A549 (cell line): ENCODE measurements around the gene ANKRD12. TPM values are rescaled to one million over a fixed set of nuclear protein-coding genes. Genes with fewer than 3 reads are reported as not detected.

Experiments used
- ATAC-seq, 2 experiments: fragments of 200-7000 bp in 1 of 2; fragments of >200 bp in 1 of 2; cut with Nextera tagmentation in 1 of 2; cut with Tn5 transposase in 1 of 2; 3 replicates each; pipeline versions ENCODE4 v1.8.0 to v1.9.1; 2018 to 2020; ENCODE audit warnings: mild to moderate bottlenecking in 1 of 2, moderate library complexity in 1 of 2
- CTCF ChIA-PET: fragments of 300-600 bp; sonication (Branson Sonifier 250); formaldehyde crosslinking; extraction: SDS; loops from one replicate; lab custom pipeline; 2021; ENCODE audit warnings: antibody characterized with exemption, inconsistent platforms; lab: Yijun Ruan, JAX
- POLR2A ChIA-PET: fragments of 350-600 bp; formaldehyde crosslinking; extraction: SDS; loops from one replicate; lab custom pipeline; 2021; ENCODE audit warnings: antibody characterized with exemption, inconsistent platforms; lab: Yijun Ruan, JAX
- DNase-seq, 2 experiments: peaks; one replicate each; pipeline versions ENCODE4 v3.0.0 to v3.0.0-alpha.2; 2011 to 2016; ENCODE audit warnings: low read depth in 1 of 2, low spot score in 1 of 2
- FAIRE-seq: peaks from 2 replicates; lab custom pipeline; 2011; peaks lifted over from hg19 to GRCh38; lab: Jason Lieb, UNC
- H3K27ac ChIP-seq, 2 experiments: fragments of >200 bp; sonication (Bioruptor Twin); formaldehyde crosslinking; 3 replicates each; pipeline ENCODE4 v1.5.1; 2016 to 2017
- H3K4me1 ChIP-seq: fragments of >200 bp; sonication (Bioruptor Twin); formaldehyde crosslinking; 3 replicates; pipeline ENCODE4 v1.6.1; 2016
- H3K4me2 ChIP-seq: fragments of >200 bp; sonication (Bioruptor Twin); formaldehyde crosslinking; 3 replicates; pipeline ENCODE4 v1.6.1; 2016
- H3K4me3 ChIP-seq: fragments of >200 bp; sonication (Bioruptor Twin); formaldehyde crosslinking; 3 replicates; pipeline ENCODE4 v1.5.1; 2016
- H3K9me3 ChIP-seq: fragments of >200 bp; sonication (Bioruptor Twin); formaldehyde crosslinking; 3 replicates; pipeline ENCODE4 v1.6.1; 2016
- BHLHE40 ChIP-seq: IDR thresholded peaks from 2 replicates; pipeline ENCODE4 v1.6.1; 2012; ENCODE audit warnings: low read depth, low read length, inconsistent platforms
- CEBPB ChIP-seq, 2 experiments: fragments of >200 bp in 1 of 2; sonication (Bioruptor Twin) in 1 of 2; formaldehyde crosslinking in 1 of 2; IDR thresholded peaks; 2 replicates each; pipeline ENCODE4 v1.6.1; 2012 to 2016
- CHD4 ChIP-seq: fragments of 200-600 bp; sonication (generic); IDR thresholded peaks from 2 replicates; pipeline ENCODE4 v1.6.1; 2016; ENCODE audit warnings: antibody characterized with exemption, mild to moderate bottlenecking, borderline replicate concordance
- CTCF ChIP-seq: fragments of >200 bp; sonication (Bioruptor Twin); formaldehyde crosslinking; IDR thresholded peaks from 3 replicates; pipeline ENCODE4 v1.5.1; 2016
- EHF ChIP-seq: fragments of 250-450 bp; sonication (Bioruptor Pico); IDR thresholded peaks from 2 replicates; pipeline ENCODE4 v1.5.0; 2020; ENCODE audit warnings: mild to moderate bottlenecking
- ELK1 ChIP-seq: fragments of 150-350 bp; IDR thresholded peaks from 2 replicates; pipeline ENCODE4 v1.6.1; 2014; ENCODE audit warnings: low read depth, mild to moderate bottlenecking, low read length
- FOSL2 ChIP-seq, 2 experiments: fragments of 450-650 bp in 1 of 2; fragments of >200 bp in 1 of 2; sonication (Bioruptor Twin) in 1 of 2; formaldehyde crosslinking; IDR thresholded peaks; 2 replicates each; pipeline versions ENCODE4 v1.5.0 to v1.6.1; 2016 to 2020; ENCODE audit warnings: mild to moderate bottlenecking in 1 of 2, moderate library complexity in 1 of 2
- FOXS1 ChIP-seq: fragments of 250-450 bp; sonication (Bioruptor Pico); IDR thresholded peaks from 2 replicates; pipeline ENCODE4 v1.5.0; 2020; ENCODE audit warnings: mild to moderate bottlenecking, moderate library complexity
- GATA3 ChIP-seq: IDR thresholded peaks from 2 replicates; pipeline ENCODE4 v1.6.1; 2012; ENCODE audit warnings: borderline replicate concordance
- HOXB13 ChIP-seq: fragments of 250-450 bp; sonication (Bioruptor Pico); IDR thresholded peaks from 2 replicates; pipeline ENCODE4 v1.5.0; 2020; ENCODE audit warnings: low read depth, mild to moderate bottlenecking, moderate library complexity
- JUNB ChIP-seq: fragments of >200 bp; sonication (Bioruptor Twin); formaldehyde crosslinking; IDR thresholded peaks from 2 replicates; pipeline ENCODE4 v1.6.1; 2016
- KDM5A ChIP-seq: fragments of 200-600 bp; sonication (generic); IDR thresholded peaks from 2 replicates; pipeline ENCODE4 v1.6.1; 2016; ENCODE audit warnings: antibody characterized with exemption, mild to moderate bottlenecking
- MAFK ChIP-seq: fragments of 450-650 bp; IDR thresholded peaks from 2 replicates; pipeline ENCODE4 v1.6.1; 2014; ENCODE audit not compliant: partially characterized antibody
- MAZ ChIP-seq: fragments of 150-350 bp; IDR thresholded peaks from 2 replicates; pipeline ENCODE4 v1.6.1; 2014; ENCODE audit warnings: antibody characterized with exemption, low read depth, low read length, borderline replicate concordance
- NFE2L2 ChIP-seq: fragments of 150-350 bp; conservative IDR thresholded peaks from 2 replicates; pipeline ENCODE4 v1.6.1; 2014; ENCODE audit warnings: low read length
- PBX3 ChIP-seq: IDR thresholded peaks from 2 replicates; pipeline ENCODE4 v1.6.1; 2012
- RNF2 ChIP-seq: fragments of 200-600 bp; sonication (generic); IDR thresholded peaks from 2 replicates; pipeline ENCODE4 v1.6.1; 2016; ENCODE audit warnings: low read depth, mild to moderate bottlenecking, antibody characterized with exemption, moderate library complexity, borderline replicate concordance
- SMC3 ChIP-seq: fragments of >200 bp; sonication (Bioruptor Twin); formaldehyde crosslinking; IDR thresholded peaks from 3 replicates; pipeline ENCODE4 v1.6.1; 2018; ENCODE audit warnings: inconsistent platforms
- ZFP36 ChIP-seq: fragments of 450-650 bp; IDR thresholded peaks from 2 replicates; pipeline ENCODE4 v1.6.1; 2014; ENCODE audit warnings: borderline replicate concordance; ENCODE audit not compliant: partially characterized antibody
- ZNF302 ChIP-seq: fragments of 250-450 bp; sonication (Bioruptor Pico); IDR thresholded peaks from 2 replicates; pipeline ENCODE4 v1.9.0; 2021; ENCODE audit warnings: inconsistent platforms, mild to moderate bottlenecking, moderate library complexity
- WGBS: methylation state at CpG from one replicate; pipeline ENCODE4 v1.1.6; 2017; ENCODE audit errors: missing lambda C conversion rate; 5-methylcytosine and 5-hydroxymethylcytosine counted together
- polyA plus RNA-seq, 4 experiments: library from polyadenylated mRNA; depleted of rRNA in 3 of 4; stranded (reverse); fragments of >200 nt; fragmentation: RNase III in 1 of 4; extraction: RNeasy Plus Mini Kit Qiagen cat#74134 plus additional on column Dnase treatment in 1 of 4; gene quantifications; 2 replicates in 3 of 4; 3 replicates in 1 of 4; pipeline ENCODE4 v1.2.3, GENCODE V29; 2011 to 2017
- TF ChIP-seq, protein P1 (sequence below): fragments of >200 bp; sonication (Bioruptor Twin); formaldehyde crosslinking; IDR thresholded peaks from 3 replicates; pipeline ENCODE4 v1.6.1; 2016

ANKRD12 gene
- polyA plus RNA-seq, 2 of the 4 experiments (the other 2 are of a cell fraction): 2.7 to 7.3 TPM

DNA sequence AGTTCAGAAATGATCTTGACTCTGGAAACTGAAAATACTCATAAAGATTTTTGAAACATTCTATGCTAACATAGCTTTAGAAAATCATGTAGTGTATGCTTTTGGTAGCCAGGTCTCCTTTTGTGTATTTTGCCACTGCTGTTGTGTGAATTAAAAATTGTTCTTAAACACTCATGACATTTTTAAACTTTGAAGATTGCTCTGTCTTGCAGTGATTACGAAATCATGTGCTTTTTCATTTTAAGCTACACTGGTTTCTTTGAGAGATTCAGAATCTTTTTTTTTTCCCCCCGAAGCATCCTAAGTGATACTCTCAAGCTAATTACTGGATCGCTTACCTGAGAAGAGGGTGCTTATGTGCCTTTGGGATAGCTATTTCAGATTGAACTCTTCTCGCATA, 60.0 kb downstream of the ANKRD12 start:
- Histone ChIP-seq H3K27ac (no peak overlapping the region), H3K9me3 (no peaks in the 10 kb centered on the region), H3K4me2 (no peak overlapping the region), H3K4me3 (no peak overlapping the region), H3K4me1 (no peaks in the 10 kb centered on the region)
- ATAC-seq (no peak), DNase-seq (no peak), FAIRE-seq (no peak)
- 93% methylated on average over 4 of the region's 4 CpGs for WGBS
- CTCF ChIA-PET: no interaction called here
- POLR2A ChIA-PET: no interaction called here
- TF ChIP-seq ZFP36 (no peak), KDM5A (no peak), FOXS1 (CRISPR knock-in tag) (no peak), RNF2 (no peak), EHF (CRISPR knock-in tag) (no peak), CEBPB (IDR thresholded peaks at IDR 0.05) (peak in 1 of 2 experiments; percentile 20; a peak in 1 of 4 replicates)
- TF ChIP-seq, protein P1, sequence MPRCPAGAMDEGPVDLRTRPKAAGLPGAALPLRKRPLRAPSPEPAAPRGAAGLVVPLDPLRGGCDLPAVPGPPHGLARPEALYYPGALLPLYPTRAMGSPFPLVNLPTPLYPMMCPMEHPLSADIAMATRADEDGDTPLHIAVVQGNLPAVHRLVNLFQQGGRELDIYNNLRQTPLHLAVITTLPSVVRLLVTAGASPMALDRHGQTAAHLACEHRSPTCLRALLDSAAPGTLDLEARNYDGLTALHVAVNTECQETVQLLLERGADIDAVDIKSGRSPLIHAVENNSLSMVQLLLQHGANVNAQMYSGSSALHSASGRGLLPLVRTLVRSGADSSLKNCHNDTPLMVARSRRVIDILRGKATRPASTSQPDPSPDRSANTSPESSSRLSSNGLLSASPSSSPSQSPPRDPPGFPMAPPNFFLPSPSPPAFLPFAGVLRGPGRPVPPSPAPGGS: no peak
- TF ChIP-seq, all 56 proteins: peak for 1

- H3K9me3 ChIP-seq: no peaks in the 10 kb centered on the region
- FAIRE-seq: no peak
- no peak overlapping the region for H3K27ac ChIP-seq
- ChIA-PET CTCF (no interaction called here), POLR2A (no interaction called here)
- DNase-seq: no peak
- no peak overlapping the region for H3K4me2 ChIP-seq
- no peaks in the 10 kb centered on the region for H3K4me1 ChIP-seq
- TF ChIP-seq ELK1 (no peak), MAFK (no peak), MAZ (no peak), CEBPB (IDR thresholded peaks at IDR 0.05) (no peak), HOXB13 (CRISPR knock-in tag) (no peak), PBX3 (no peak), JUNB (no peak), CTCF (no peak), FOSL2 (IDR thresholded peaks at IDR 0.05) (no peak), FOSL2 (CRISPR knock-in tag; IDR thresholded peaks at IDR 0.05) (no peak), ZNF302 (CRISPR knock-in tag) (no peak), CHD4 (no peak), BHLHE40 (no peak)
- H3K4me3 ChIP-seq: no peak overlapping the region
- no peak for ATAC-seq
Measured at GRCh38 chr18:9199681-9200080, 63.1 kb downstream of the ANKRD12 start.

GRCh38 chr18:9201224-9201623, 64.6 kb downstream of the ANKRD12 start:
- no peak for TF ChIP-seq NFE2L2
- TF ChIP-seq GATA3: no peak
- TF ChIP-seq SMC3: no peak
- Histone ChIP-seq H3K4me2 (no peak overlapping the region), H3K4me3 (no peak overlapping the region), H3K9me3 (no peaks in the 10 kb centered on the region), H3K4me1 (no peaks in the 10 kb centered on the region), H3K27ac (no peak overlapping the region)
- ChIA-PET POLR2A (no interaction called here), CTCF (no interaction called here)
- ATAC-seq (no peak), FAIRE-seq (no peak), DNase-seq (no peak)
- 87% methylated on average over 2 of the region's 2 CpGs for WGBS
